ENCODE results near the gene MEP1A.

DNA sequence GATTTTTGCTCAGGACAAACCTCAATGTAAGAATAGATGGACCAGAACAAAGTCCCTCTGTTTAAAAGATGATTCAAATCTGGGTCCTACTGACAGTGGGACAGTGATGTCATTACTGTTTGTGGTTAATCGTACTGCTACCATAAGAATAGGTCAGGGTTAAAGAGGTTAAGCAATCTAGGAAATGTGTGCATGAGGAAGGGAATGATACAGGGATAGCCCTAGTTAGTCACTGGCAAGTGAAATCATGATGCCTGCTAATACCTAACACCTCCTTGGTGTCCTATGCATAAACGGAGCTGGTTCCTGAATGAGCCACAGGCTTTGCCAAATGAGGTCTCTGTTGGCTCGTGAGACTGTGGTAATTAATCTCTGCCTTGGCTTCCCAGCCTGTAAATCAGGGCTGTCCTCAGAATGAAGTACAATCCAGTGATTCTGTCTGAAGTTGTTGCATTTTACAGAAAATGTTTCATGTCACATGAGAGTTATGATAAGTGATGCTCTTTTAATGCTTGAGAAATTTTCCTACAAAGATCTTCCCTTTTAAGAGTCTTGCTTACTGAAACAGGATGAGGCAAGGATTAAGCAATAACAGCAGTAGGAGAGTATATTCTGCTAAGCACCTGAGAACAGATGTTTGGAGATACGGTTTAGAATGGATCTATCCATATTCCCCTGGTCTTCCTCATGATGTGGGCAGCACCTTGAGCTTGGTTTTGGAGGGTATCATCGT is 3.8 kb downstream of the MEP1A start:
- TF ChIP-seq YY1 (IDR thresholded peaks at IDR 0.05; ENCODE audit: insufficient read depth, insufficient replicate concordance, low read depth, low read length) (no peak), CBFB (CRISPR knock-in tag; IDR thresholded peaks at IDR 0.05) (no peak), ZNF670 (CRISPR knock-in tag; IDR thresholded peaks at IDR 0.05; ENCODE audit: borderline replicate concordance) (no peak), CENPX (CRISPR knock-in tag; IDR thresholded peaks at IDR 0.05) (no peak), PTBP1 (IDR thresholded peaks at IDR 0.05; ENCODE audit: low read depth, low read length, poor library complexity, severe bottlenecking) (no peak), ZNF713 (CRISPR knock-in tag; IDR thresholded peaks at IDR 0.05) (no peak), NFYB (CRISPR knock-in tag; IDR thresholded peaks at IDR 0.05) (no peak), NBN (conservative IDR thresholded peaks at IDR 0.05) (no peak)
- TF ChIP-seq, protein P1, sequence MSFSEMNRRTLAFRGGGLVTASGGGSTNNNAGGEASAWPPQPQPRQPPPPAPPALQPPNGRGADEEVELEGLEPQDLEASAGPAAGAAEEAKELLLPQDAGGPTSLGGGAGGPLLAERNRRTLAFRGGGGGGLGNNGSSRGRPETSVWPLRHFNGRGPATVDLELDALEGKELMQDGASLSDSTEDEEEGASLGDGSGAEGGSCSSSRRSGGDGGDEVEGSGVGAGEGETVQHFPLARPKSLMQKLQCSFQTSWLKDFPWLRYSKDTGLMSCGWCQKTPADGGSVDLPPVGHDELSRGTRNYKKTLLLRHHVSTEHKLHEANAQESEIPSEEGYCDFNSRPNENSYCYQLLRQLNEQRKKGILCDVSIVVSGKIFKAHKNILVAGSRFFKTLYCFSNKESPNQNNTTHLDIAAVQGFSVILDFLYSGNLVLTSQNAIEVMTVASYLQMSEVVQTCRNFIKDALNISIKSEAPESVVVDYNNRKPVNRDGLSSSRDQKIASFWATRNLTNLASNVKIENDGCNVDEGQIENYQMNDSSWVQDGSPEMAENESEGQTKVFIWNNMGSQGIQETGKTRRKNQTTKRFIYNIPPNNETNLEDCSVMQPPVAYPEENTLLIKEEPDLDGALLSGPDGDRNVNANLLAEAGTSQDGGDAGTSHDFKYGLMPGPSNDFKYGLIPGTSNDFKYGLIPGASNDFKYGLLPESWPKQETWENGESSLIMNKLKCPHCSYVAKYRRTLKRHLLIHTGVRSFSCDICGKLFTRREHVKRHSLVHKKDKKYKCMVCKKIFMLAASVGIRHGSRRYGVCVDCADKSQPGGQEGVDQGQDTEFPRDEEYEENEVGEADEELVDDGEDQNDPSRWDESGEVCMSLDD (CRISPR knock-in tag; IDR thresholded peaks at IDR 0.05; ENCODE audit: borderline replicate concordance): no peak

Data from HepG2 (cell line).